Activated naive CD8-positive, alpha-beta T cell (primary cell): ENCODE results near the gene MORN4.
A peak's percentile ranks its signal among the peaks of the same experiment; 100 is the strongest.
"Not testable (repeated sequence)": the region's sequence is repeated elsewhere in the genome, so short reads cannot be mapped to it uniquely, and the experiment has no call there.

Experiments used
- H3K27ac Mint-ChIP-seq: one replicate; pipeline ENCODE4 v1.8.0; 2021; ENCODE audit warnings: mixed read lengths
- H3K27me3 Mint-ChIP-seq: one replicate; pipeline ENCODE4 v1.8.0; 2021; ENCODE audit warnings: mixed read lengths
- H3K36me3 Mint-ChIP-seq: one replicate; pipeline ENCODE4 v1.8.0; 2021; ENCODE audit warnings: mixed read lengths
- H3K4me1 Mint-ChIP-seq: one replicate; pipeline ENCODE4 v1.8.0; 2021; ENCODE audit warnings: low read depth, mixed read lengths
- H3K4me3 Mint-ChIP-seq: one replicate; pipeline ENCODE4 v1.8.0; 2021; ENCODE audit warnings: mild to moderate bottlenecking, mixed read lengths
- H3K9me3 Mint-ChIP-seq: one replicate; pipeline ENCODE4 v1.8.0; 2021; ENCODE audit warnings: low read depth, mixed read lengths

MORN4 gene

DNA sequence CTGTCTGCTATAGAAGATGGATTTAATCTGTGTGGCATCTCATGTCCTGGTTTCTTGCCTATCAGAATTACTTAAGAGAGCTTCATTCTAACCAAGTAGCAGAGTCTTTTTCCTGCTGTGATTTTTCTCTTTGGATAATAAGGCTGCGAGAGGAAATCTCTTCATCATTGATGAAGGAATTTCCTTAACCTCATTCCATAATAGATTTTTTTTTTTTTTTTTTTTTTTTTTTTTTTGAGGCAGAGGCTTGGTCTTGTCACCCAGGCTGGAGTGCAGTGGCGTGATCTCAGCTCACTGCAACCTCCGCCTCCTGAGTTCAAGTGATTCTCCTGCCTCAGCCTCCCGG is 16.1 kb upstream of the MORN4 start:
- peaks cover 13% of the 10 kb centered on the region for H3K36me3 Mint-ChIP-seq
- H3K9me3 Mint-ChIP-seq, H3K27me3 Mint-ChIP-seq: not testable (repeated sequence)
- peak overlapping the region; percentile 52 for H3K27ac Mint-ChIP-seq
- H3K4me3 Mint-ChIP-seq: peak overlapping the region; percentile 9
- H3K4me1 Mint-ChIP-seq: peaks cover 20% of the 10 kb centered on the region

DNA sequence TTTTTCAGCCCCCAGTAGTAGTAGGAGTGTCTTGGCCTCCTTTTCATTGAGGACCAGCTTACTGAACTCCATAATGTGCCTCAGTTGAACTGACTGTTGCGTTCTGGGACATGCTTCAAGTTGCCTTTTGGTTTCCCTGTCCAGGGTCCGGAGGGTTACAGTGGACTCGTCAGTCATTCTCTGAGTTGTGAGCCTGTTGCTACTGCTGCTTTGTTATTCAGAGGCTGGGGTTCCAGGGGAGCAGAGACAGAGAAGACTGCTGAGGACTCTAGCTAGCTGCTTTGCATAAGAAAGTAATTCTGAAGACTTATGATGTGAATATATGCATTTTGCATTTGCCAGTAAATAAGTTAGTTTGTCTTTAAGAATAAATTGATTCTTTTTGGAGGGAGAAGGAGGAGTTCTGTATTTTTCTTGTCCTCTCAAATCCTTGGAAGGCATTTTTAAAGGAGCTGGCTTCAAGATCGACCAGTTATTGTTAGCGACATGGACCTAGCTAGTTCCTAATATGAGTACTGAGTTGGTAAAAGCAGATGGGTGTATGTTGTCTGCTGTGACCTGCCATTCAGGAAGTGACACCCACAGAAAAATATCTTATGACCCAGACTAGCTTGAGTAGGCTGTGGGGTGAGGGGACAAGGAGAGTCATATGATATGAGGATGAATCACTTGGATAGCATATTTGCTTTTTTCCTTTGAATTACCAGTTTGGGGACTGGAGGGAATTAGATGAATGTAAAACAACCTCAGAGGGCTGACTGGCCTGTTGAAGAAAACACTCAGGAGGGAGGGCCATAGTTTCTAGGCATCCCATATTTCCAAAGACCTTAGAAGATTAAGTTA is 15.5 kb upstream of the MORN4 start:
- Mint-ChIP-seq H3K27ac (peak overlapping the region; percentile 52), H3K9me3 (no peaks in the 10 kb centered on the region), H3K27me3 (no peaks in the 10 kb centered on the region), H3K4me3 (peak overlapping the region; percentile 9), H3K4me1 (peaks cover 20% of the 10 kb centered on the region), H3K36me3 (peaks cover 11% of the 10 kb centered on the region)

DNA sequence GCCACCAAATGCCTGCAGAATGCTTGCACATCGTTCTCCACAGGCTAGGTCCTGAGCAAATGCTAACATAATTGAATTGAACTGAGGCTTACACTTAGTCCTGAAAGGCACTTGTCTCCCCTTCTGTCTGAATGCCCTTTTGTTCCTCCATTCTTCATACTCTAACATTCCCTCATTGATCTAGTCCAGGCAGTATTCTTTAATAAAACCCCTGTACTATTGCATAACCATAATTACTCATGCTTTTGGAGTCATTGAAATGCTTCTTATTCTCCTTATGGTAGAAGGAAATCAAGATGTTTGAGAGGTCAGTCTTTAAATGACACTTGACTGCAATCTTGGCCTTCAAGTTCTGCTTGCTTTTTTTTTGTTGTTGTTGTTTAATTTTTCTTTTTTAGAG is 14.3 kb upstream of the MORN4 start:
- peaks cover 29% of the 10 kb centered on the region for H3K4me1 Mint-ChIP-seq
- no peaks in the 10 kb centered on the region for H3K9me3 Mint-ChIP-seq
- H3K36me3 Mint-ChIP-seq: peaks cover 9% of the 10 kb centered on the region
- no peak overlapping the region for H3K4me3 Mint-ChIP-seq
- no peak overlapping the region for H3K27ac Mint-ChIP-seq
- H3K27me3 Mint-ChIP-seq: no peaks in the 10 kb centered on the region

DNA sequence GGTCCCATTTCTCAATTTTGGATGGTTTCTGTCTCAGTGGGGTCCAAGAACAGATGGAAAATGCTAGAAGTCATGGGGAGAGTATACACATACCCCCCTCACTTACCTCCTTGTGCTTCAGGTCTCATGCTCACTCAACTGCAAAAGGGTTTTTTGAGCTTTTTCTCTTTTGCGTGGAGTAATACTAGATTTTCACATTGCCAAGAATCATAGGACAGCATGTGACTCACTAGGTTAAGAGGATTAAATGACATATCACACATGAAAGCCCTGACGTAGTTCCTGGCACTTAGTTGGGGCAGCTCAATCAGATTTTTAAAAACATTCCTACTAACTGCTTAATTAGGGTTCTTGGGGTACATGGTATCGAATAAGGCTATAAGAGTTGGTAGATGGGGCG is 11.6 kb upstream of the MORN4 start:
- H3K27me3 Mint-ChIP-seq: no peaks in the 10 kb centered on the region
- H3K36me3 Mint-ChIP-seq: peaks cover 9% of the 10 kb centered on the region
- H3K4me1 Mint-ChIP-seq: peaks cover 43% of the 10 kb centered on the region
- H3K9me3 Mint-ChIP-seq: no peaks in the 10 kb centered on the region
- H3K27ac Mint-ChIP-seq: no peak overlapping the region
- no peak overlapping the region for H3K4me3 Mint-ChIP-seq

DNA sequence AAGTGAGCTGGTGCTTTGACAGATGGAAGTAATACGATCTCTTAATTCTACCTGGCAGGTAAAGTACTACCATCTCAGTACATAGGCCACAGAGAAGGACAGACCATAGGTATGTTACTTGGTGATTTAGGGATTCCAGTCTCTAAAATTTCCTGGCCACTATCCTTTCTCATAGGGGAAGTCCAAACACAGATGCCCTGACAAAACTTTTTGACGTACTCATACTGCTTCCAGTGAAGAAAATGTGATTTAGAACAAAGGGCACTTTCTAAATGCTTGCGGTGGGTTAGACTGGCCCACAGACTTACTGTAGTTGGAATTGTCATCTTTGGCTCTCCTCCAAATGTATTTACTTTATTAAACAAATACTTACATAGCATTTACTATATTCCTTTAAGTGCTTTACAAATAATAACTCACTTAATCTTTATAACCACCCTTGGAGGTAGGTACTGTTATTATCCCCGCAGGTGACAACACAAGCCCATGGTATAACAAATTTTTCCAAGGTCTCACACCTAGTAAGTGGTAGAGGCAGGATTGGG is 10.2 kb upstream of the MORN4 start:
- Mint-ChIP-seq H3K9me3 (no peaks in the 10 kb centered on the region), H3K27ac (no peak overlapping the region)

DNA sequence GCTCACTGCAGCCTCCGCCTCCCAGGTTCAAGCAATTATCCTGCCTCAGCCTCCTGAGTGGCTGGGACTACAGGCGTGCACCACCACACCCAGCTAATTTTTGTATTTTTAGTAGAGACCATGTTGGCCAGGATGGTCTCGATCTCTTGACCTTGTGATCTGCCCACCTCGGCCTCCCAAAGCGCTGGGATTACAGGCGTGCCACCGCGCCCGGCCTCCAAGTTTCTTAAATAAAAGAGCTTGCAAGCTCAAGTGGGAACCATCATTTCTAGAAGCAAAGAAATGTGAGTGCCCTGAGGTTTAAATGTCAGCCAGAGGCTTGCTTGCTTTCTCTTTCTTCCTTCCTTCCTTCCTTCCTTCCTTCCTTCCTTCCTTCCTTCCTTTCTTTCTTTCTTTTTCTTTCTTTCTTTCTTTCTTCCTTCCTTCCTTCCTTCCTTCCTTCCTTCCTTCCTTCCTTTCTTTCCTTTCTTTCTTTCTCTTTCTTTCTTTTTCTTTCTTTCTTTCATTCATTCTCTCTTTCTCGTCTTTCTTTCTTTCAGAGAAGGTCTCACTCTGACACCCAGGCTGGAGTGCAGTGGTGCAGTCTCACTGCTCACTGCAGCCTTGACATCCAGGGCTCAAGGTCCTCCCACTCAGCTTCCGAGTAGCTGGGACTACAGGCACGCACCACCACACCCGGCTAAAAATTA is 9.3 kb upstream of the MORN4 start:
- H3K36me3 Mint-ChIP-seq, H3K27ac Mint-ChIP-seq, H3K27me3 Mint-ChIP-seq, H3K9me3 Mint-ChIP-seq: not testable (repeated sequence)
- Mint-ChIP-seq H3K4me3 (peak overlapping the region; percentile 97), H3K4me1 (peaks cover 29% of the 10 kb centered on the region)

More for the DNA sequence above, 10.2 kb upstream of the MORN4 start:
- no peaks in the 10 kb centered on the region for H3K27me3 Mint-ChIP-seq
- peak overlapping the region; percentile 11 for H3K4me3 Mint-ChIP-seq
- H3K4me1 Mint-ChIP-seq: peaks cover 34% of the 10 kb centered on the region
- peaks cover 9% of the 10 kb centered on the region for H3K36me3 Mint-ChIP-seq

DNA sequence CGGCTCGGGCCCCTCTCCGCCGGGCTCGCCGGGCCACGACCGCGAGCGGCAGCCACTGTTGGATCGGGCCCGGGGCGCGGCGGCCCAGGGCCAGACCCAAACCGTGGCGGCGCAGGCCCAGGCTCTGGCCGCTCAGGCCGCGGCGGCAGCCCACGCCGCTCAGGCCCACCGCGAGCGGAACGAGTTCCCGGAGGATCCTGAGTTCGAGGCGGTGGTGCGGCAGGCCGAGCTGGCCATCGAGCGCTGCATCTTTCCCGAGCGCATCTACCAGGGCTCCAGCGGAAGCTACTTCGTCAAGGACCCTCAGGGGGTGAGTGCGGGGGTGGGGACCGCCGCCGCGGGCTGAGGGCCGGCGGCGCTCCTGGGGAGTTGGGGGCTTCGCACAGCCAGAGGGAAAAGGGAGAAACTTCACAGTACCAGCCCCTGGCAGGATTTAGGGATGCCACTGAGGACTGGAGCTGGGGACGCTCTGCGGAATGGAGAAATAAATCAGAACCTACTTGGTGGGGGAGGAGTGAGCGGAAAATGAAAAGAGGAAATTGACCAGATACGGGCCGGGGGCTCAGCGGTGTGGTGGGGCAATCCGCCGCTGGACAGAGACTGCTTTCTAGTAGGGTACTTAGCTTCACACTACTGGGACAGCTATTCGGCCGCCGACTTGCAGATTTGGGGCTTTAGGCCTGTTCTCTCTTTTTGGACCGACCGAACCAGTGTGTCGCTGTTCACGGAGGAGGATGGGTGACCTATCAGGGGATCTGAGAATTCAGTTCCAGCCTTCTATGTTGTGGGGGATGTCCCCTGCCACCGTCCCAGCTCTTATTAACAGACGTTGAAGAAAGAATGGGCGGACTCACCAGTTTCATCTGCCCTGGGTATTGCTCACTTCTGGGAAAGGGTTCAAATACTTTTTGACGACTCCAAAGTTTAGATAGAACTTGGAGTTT is 7.8 kb upstream of the MORN4 start:
- H3K27ac Mint-ChIP-seq: peak overlapping the region; percentile 79
- peaks cover 25% of the 10 kb centered on the region for H3K4me1 Mint-ChIP-seq
- H3K4me3 Mint-ChIP-seq: peak overlapping the region; percentile 97
- no peaks in the 10 kb centered on the region for H3K9me3 Mint-ChIP-seq
- H3K27me3 Mint-ChIP-seq: no peaks in the 10 kb centered on the region
- peaks cover 9% of the 10 kb centered on the region for H3K36me3 Mint-ChIP-seq

DNA sequence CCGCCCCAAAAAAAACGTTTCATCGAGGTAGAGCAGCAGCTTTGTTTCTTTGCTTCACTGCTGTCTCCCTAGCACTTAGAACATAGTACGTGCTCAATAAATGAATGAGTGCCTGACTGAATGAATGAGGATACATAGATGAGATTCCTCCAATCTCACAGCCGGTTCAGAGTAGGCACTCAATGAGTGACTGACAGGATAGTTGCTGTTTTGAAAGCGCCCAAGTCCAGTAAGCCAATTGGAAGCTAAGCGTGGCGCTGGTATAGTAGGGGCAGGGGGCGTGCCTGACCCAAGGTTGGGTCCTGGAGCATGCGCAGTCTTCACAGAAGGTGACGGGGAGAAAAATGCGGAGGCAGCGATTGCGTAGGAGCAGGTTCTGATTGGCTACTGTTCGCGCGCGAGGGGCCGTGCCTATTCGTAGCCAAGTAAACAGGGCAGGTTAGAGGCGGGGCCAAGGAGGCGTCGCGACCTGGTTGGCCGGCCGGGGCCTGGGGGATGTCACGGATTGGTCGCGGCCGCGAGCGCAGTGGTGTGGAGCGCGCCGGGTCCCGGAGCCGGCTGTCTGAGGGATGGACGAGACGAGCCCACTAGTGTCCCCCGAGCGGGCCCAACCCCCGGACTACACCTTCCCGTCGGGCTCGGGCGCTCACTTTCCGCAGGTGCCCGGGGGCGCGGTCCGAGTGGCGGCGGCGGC is 7.0 kb upstream of the MORN4 start, which contains the start of gene PI4K2A:
Gene PI4K2A (plus strand): TSS at position 498 of the 694 bp plus-strand sequence. CDS start 72 bp downstream, at position 570.
- Mint-ChIP-seq H3K27me3 (no peaks in the 10 kb centered on the region), H3K36me3 (peaks cover 6% of the 10 kb centered on the region), H3K4me3 (peak within 1 kb of the TSS; percentile 97), H3K27ac (peak within 1 kb of the TSS; percentile 79), H3K9me3 (no peaks in the 10 kb centered on the region), H3K4me1 (peaks cover 22% of the 10 kb centered on the region)

DNA sequence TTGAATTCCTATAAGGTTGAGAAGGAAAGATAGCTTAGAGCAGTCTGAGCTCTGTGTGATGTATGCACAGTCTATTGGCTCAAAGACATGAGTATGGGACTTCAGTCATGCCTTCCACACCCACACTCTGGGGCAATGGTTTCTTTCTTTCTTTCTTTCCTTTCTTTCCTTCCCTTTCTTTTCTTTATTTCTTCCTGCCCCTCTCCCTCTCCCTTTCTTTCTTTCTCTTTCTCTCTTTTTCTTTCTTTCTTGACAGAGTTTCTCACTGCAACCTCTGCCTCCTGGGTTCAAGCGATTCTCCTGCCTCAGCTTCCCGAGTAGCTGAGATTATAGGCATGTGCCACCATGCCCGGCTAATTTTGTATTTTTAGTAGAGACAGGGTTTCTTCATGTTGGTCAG is 5.8 kb upstream of the MORN4 start:
- not testable (repeated sequence) for H3K4me3 Mint-ChIP-seq, H3K27ac Mint-ChIP-seq, H3K27me3 Mint-ChIP-seq, H3K36me3 Mint-ChIP-seq, H3K9me3 Mint-ChIP-seq
- H3K4me1 Mint-ChIP-seq: peaks cover 22% of the 10 kb centered on the region

DNA sequence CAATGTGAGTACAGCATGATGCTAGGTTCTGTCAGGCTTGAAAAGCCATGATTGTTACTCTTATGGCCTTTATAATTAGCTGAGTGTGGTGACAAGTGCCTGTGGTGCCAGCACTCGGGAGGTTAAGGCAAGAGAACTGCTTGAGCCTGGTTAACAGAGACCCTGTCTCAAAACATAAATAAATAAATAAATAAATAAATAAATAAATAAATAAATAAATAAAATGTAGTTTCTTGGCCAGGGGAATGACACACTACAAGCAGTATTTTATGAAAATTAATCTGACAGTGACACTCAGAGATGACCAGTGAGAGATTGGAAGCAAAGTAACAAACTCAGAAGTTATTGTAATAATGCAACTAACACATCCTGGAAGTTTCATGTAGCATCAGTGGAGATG is 2.3 kb upstream of the MORN4 start:
- Mint-ChIP-seq H3K36me3 (peaks cover 2% of the 10 kb centered on the region), H3K4me1 (peaks cover 16% of the 10 kb centered on the region), H3K27me3 (no peaks in the 10 kb centered on the region), H3K4me3 (no peak overlapping the region), H3K9me3 (no peaks in the 10 kb centered on the region), H3K27ac (no peak overlapping the region)

DNA sequence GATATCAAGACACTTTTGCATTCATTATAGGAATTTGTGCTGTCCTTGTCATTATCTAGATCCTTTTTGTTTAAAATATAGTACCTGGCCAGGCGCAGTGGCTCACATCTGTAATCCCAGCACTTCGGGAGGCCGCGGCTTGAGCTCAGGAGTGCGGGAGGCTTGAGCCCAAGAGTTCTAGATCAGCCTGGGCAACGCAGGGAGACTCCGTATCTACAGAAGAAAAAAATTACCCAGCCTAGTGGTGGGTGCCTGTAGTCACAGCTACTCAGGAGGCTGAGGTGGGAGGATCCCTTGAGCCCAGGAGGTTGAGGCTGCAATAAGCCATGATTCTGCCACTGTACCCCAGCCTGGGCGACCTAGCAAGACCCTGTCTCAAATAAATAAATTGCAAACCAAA is 621 bp upstream of the MORN4 start:
- H3K9me3 Mint-ChIP-seq: no peaks in the 10 kb centered on the region
- peaks cover 13% of the 10 kb centered on the region for H3K4me1 Mint-ChIP-seq
- H3K36me3 Mint-ChIP-seq: peaks cover 2% of the 10 kb centered on the region
- H3K27me3 Mint-ChIP-seq: no peaks in the 10 kb centered on the region
- peak overlapping the region; percentile 97 for H3K4me3 Mint-ChIP-seq
- H3K27ac Mint-ChIP-seq: peak overlapping the region; percentile 58

DNA sequence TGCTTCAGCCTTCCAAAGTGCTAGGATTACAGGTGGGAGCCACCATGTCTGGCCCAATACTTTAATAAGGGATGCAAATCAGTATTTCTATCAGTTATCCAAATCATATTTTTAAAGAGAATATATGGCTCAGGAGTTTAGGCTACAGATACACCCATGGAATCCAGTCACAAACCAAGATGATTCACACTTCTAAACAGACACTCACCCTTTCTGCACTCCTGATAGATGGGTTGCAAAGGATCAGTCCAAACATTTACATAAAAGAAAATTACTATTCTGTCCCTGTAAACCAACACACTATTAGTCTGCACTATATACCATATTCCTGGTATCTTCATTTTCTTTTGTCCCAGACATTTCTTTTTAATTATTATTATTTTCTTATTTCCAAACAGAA is 2.2 kb downstream of the MORN4 start:
- Mint-ChIP-seq H3K36me3 (peaks cover 2% of the 10 kb centered on the region), H3K27me3 (no peaks in the 10 kb centered on the region), H3K4me3 (no peak overlapping the region), H3K9me3 (no peaks in the 10 kb centered on the region), H3K27ac (no peak overlapping the region), H3K4me1 (peaks cover 13% of the 10 kb centered on the region)

DNA sequence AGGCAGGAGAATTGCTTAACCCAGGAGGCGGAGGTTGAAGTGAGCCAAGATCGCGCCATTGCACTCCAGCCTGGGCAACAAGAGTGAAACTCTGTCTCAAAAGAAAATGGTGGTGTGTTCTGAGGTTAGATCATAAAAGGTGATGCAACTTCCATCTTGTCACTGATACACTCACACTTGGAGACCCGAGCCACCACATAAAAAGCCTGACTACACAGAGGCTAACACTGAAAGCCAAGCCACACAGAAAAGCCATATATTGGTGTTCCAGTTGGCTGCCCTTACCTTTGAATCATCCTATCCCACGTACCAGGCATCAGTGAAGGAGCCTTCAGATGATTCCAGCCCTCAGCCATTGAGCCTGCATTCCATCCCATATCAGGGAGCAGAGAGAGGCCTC is 4.0 kb downstream of the MORN4 start:
- Mint-ChIP-seq H3K36me3 (peaks cover 2% of the 10 kb centered on the region), H3K4me3 (no peak overlapping the region), H3K27ac (no peak overlapping the region), H3K9me3 (no peaks in the 10 kb centered on the region), H3K4me1 (peaks cover 13% of the 10 kb centered on the region), H3K27me3 (no peaks in the 10 kb centered on the region)

DNA sequence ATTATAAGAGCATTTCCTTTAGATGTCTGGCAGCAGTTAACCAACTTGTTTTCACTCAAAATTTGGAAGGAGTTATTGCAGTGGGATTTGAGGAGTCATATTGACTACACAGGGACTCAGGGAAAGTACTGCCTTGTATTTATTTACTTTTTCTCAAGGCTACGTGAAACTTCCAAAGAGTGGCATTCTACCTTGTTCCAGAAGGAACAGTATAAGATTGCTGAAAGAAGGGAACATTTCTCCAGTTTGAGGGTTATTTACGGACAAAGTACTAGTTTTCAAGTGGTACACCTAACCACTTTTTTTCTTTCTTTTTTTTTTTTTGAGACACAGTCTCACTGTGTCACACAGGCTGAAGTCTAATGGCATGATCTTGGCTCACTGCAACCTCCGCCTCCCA is 5.1 kb downstream of the MORN4 start:
- Mint-ChIP-seq H3K4me3 (no peak overlapping the region), H3K9me3 (no peaks in the 10 kb centered on the region), H3K36me3 (peaks cover 1% of the 10 kb centered on the region), H3K4me1 (peaks cover 6% of the 10 kb centered on the region), H3K27me3 (no peaks in the 10 kb centered on the region), H3K27ac (no peak overlapping the region)
